ENCODE measurements around the gene GRXCR2.
A peak's percentile ranks its signal among the peaks of the same experiment; 100 is the strongest.

Gene GRXCR2

GRCh38 chr5:145834917-145835847 is 37.6 kb downstream of the GRXCR2 start, which contains the start of gene PRELID2:
TSS of gene PRELID2 (minus strand) at chr5:145835342. CDS start at chr5:145835251, 91 bp downstream.
- no peak for FAIRE-seq

GRCh38 chr5:145834554-145834916 is 38.3 kb downstream of the GRXCR2 start:
- no peak for FAIRE-seq

GRCh38 chr5:145833631-145834200 is 39.1 kb downstream of the GRXCR2 start:
- FAIRE-seq, result no peak

DNA sequence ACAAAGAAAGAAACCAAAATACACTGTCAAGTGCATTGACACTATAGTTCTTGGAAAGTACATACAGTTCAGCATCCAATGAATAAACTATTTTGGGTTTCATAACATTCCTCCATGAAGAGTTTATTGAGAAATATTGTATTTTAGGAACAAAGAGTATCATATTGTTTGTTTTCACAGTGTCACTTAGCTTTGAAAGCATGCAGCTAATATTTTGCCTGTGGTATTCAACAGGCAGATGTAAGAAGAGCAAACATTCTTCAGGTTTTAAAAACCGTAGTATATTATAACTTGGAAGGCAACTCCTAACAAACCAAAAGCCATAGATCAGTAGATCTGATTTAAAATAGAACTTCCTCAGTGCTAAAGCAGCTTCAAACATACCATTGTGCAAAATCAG is 42.2 kb downstream of the GRXCR2 start:
- FAIRE-seq, result no peak

GRCh38 chr5:145829708-145830361 is 43.0 kb downstream of the GRXCR2 start:
- FAIRE-seq, result no peak

- no peak for FAIRE-seq
Measured at GRCh38 chr5:145826895-145827674, 45.7 kb downstream of the GRXCR2 start.

GRCh38 chr5:145825751-145826180 is 47.0 kb downstream of the GRXCR2 start:
- FAIRE-seq, result peak; percentile 57

DNA sequence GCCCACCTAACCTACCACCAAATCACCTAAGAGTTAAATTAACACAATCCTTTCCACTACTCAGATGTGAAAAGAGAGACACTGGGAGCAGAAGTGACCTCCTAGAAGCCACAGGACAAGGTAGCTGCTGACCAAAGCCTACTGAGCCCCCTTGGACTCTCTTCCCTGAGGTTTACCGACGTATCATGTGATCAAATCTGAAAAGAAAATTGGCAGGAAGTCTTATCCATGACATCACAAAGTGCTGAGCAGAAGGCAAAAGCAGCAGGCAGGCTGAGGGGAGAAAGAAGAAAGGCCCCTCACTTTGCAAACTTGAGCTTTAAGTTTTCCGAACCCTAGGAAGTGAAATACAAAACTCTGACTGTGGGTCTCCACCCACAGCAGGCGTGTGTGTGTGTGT is 48.8 kb downstream of the GRXCR2 start:
- FAIRE-seq, result no peak

DNA sequence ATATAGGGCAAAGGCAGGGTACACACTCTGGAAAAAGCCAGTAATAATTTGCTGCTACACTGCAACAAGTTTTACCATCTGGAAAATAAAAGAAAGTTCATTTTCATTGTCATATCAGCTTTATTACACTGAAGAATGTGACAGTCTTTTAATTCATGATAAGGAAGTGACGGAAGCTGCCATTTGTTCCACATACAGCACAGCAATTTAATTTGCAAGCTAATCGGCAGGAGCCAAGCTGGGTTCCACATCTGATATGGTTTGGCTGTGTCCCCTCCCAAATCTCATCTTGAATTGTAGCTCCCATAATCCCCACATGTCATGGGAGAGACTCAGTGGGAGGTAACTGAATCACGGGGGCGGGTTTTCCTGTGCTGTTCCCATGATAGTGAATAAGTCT is 54.2 kb downstream of the GRXCR2 start:
- no peak for FAIRE-seq

DNA sequence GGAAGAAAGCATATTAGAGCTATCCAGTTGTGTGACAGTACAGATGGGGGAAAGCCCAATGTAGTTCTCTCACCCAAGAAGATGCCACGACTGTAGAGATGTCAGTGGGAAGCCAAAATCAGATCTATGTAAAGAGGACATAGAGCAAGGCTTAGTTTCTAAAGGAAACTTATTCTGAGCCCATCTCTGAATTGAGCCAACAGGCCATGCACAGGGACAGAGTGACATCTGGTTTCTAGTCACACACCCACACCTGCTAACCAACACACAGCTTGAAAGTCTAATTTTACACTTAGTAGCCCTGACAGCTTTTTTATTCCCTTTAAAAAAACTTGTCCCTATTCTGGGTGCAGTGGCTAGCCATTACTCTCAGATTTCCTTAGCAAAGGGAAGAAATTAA is 59.9 kb downstream of the GRXCR2 start:
- FAIRE-seq, result no peak

GRCh38 chr5:145811834-145812625 is 60.8 kb downstream of the GRXCR2 start:
- FAIRE-seq, result no peak
